Activated B cell treated with CpG ODN at 0.5 μM for 24 hours (primary cell): ENCODE results near the gene BPTF. TPM values are rescaled to one million over a fixed set of nuclear protein-coding genes. Genes with fewer than 3 reads are reported as not detected.
"Not testable (repeated sequence)": the region's sequence is repeated elsewhere in the genome, so short reads cannot be mapped to it uniquely, and the experiment has no call there.

Experiments used
- ATAC-seq: fragments of 200-7000 bp; cut with Tn5 transposase; one replicate; pipeline ENCODE4 v1.10.0; 2021; ENCODE audit warnings: low read depth, mild to moderate bottlenecking, moderate library complexity
- CTCF ChIA-PET: fragments of 350-600 bp; sonication (Branson Sonifier 250); formaldehyde crosslinking; loops from one replicate; lab custom pipeline; 2021; ENCODE audit warnings: antibody characterized with exemption; lab: Charles Lee
- POLR2A ChIA-PET: fragments of 350-600 bp; sonication (Branson Sonifier 250); formaldehyde crosslinking; loops from one replicate; lab custom pipeline; 2021; ENCODE audit warnings: antibody characterized with exemption; lab: Charles Lee
- DNase-seq: peaks from one replicate; pipeline ENCODE4 v3.0.0; 2022
- H3K27ac Mint-ChIP-seq: one replicate; pipeline ENCODE4 v1.8.0; 2020; ENCODE audit warnings: mixed read lengths
- H3K27me3 Mint-ChIP-seq: one replicate; pipeline ENCODE4 v1.8.0; 2021; ENCODE audit warnings: mixed read lengths
- H3K36me3 Mint-ChIP-seq: one replicate; pipeline ENCODE4 v1.8.0; 2021; ENCODE audit warnings: low read depth, mixed read lengths
- H3K4me1 Mint-ChIP-seq: one replicate; pipeline ENCODE4 v1.8.0; 2021; ENCODE audit warnings: mixed read lengths
- H3K4me3 Mint-ChIP-seq: one replicate; pipeline ENCODE4 v1.8.0; 2020; ENCODE audit warnings: mild to moderate bottlenecking, mixed read lengths
- H3K9me3 Mint-ChIP-seq: one replicate; pipeline ENCODE4 v1.8.0; 2020; ENCODE audit warnings: mixed read lengths
- intact Hi-C: fragments of 100-400 bp; cut with micrococcal nuclease; formaldehyde crosslinking; loops from one replicate; pipeline ENCODE4 v1.15.1; 2024
- total RNA-seq: library from RNA; stranded (reverse); gene quantifications from 2 replicates; pipeline ENCODE4 v1.2.3, GENCODE V29; 2022
- TF ChIP-seq, protein P1 (sequence below): fragments of 200-600 bp; IDR thresholded peaks from one replicate; pipeline ENCODE4 v1.8.0; 2022; ENCODE audit warnings: antibody characterized with exemption, mild to moderate bottlenecking

BPTF gene
- total RNA-seq, 1 donor from 2014 or later = 174 TPM

DNA sequence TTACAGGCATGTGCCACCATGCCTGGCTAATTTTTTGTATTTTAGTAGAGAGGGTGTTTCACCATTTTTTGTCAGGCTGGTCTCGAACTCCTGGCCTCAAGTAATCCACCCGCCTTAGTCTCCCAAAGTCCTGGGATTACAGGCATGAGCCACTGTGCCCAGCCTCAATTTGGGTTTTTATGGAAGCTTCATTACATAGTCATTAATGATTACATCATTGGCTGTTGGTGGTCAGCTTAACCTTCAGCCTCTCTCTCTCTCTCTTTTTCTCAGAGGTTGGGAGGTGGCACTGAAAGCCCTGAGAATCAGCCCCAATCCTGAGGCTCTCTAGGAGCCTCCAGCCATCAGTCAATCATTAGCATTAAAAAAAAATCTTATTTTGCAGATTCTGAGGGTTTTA is 125.6 kb downstream of the BPTF start:
- ATAC-seq (no peak), DNase-seq (no peak)
- Mint-ChIP-seq H3K4me3 (no peak overlapping the region), H3K27ac (no peak overlapping the region), H3K9me3 (no peaks in the 10 kb centered on the region), H3K36me3 (peaks cover 74% of the 10 kb centered on the region), H3K4me1 (no peaks in the 10 kb centered on the region), H3K27me3 (no peaks in the 10 kb centered on the region)
- TF ChIP-seq, protein P1, sequence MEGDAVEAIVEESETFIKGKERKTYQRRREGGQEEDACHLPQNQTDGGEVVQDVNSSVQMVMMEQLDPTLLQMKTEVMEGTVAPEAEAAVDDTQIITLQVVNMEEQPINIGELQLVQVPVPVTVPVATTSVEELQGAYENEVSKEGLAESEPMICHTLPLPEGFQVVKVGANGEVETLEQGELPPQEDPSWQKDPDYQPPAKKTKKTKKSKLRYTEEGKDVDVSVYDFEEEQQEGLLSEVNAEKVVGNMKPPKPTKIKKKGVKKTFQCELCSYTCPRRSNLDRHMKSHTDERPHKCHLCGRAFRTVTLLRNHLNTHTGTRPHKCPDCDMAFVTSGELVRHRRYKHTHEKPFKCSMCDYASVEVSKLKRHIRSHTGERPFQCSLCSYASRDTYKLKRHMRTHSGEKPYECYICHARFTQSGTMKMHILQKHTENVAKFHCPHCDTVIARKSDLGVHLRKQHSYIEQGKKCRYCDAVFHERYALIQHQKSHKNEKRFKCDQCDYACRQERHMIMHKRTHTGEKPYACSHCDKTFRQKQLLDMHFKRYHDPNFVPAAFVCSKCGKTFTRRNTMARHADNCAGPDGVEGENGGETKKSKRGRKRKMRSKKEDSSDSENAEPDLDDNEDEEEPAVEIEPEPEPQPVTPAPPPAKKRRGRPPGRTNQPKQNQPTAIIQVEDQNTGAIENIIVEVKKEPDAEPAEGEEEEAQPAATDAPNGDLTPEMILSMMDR = no peak
- ChIA-PET POLR2A (no interaction called here), CTCF (no interaction called here)
- intact Hi-C loops = no loop called here

DNA sequence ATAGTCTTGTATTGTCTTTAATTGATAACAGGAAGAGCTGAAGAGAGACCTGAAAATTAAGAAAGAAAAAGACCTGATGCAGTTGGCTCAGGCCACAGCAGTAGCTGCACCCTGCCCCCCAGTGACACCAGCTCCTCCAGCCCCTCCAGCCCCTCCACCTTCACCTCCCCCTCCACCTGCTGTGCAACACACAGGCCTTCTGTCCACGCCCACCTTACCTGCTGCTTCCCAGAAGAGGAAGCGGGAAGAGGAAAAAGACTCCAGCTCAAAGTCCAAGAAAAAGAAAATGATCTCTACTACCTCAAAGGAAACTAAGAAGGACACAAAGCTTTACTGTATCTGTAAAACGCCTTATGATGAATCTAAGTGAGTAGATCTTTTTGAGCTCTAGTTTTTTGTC is 134.2 kb downstream of the BPTF start:
- Mint-ChIP-seq H3K4me3 (no peak overlapping the region), H3K27ac (no peak overlapping the region), H3K4me1 (peaks cover 3% of the 10 kb centered on the region), H3K27me3 (no peaks in the 10 kb centered on the region), H3K9me3 (no peaks in the 10 kb centered on the region), H3K36me3 (peaks cover 62% of the 10 kb centered on the region)
- ChIA-PET POLR2A (no interaction called here), CTCF (interaction anchor here (1.2 to 1.6 kb wide), 4 partner anchors 17 to 506 kb away, joined by 3 to 5 read pairs (median 4); partner anchors contain the start of gene WIPI1)
- intact Hi-C loops = no loop called here
- ATAC-seq = no peak
- TF ChIP-seq, protein P1 = no peak
- no peak for DNase-seq

DNA sequence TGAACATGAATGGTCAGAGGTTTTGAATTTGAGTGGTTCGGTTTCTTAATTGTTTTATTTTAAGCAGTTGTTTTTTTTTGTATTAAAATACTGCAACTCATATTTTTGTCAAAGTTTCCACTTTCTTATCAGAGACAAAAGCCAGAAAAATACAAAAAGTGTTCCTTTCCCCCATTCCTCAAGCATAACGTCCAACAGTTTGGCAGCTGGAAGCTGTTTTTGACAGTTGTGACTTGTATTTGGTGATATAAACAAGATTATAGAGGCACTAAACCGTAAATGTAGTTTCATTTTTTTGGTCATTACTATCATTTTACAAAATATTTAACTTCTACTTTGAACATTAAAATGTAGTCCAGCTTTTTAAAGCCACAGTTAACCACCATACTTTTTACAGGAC is 135.0 kb downstream of the BPTF start:
- H3K9me3 Mint-ChIP-seq, H3K4me3 Mint-ChIP-seq, H3K4me1 Mint-ChIP-seq, H3K27ac Mint-ChIP-seq, H3K27me3 Mint-ChIP-seq, DNase-seq, ATAC-seq, POLR2A ChIA-PET: not testable (repeated sequence)
- CTCF ChIA-PET = interaction anchor here (1.2 to 1.6 kb wide), 4 partner anchors 18 to 505 kb away, joined by 3 to 5 read pairs (median 4); partner anchors contain the start of gene WIPI1
- intact Hi-C loops = loop anchor here (5.0 kb wide), 1 partner anchor 77 kb away; the partner anchor contains the start of gene KPNA2
- H3K36me3 Mint-ChIP-seq = peaks cover 62% of the 10 kb centered on the region

DNA sequence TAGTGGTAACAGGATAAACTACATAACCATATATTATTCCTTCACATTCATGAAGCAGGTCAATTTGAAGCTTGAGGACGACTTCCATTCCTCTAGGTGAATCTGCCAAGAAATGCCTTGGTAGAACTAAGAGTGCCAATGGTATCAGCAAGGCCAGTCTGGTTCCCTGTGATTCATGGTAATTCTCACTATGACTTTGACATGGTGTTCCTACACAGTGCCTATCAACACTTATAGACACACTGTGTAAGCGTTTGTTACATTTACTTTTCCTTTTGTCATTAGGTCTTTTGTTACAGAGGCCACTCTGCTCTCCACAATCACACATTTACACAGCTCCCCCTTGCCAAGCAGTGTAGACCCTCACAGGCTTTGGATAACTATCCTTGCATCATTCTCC is 136.9 kb downstream of the BPTF start:
- H3K27me3 Mint-ChIP-seq, H3K9me3 Mint-ChIP-seq, ATAC-seq, DNase-seq, H3K4me3 Mint-ChIP-seq, H3K4me1 Mint-ChIP-seq, POLR2A ChIA-PET: not testable (repeated sequence)
- Mint-ChIP-seq H3K36me3 (peaks cover 72% of the 10 kb centered on the region), H3K27ac (peak overlapping the region; percentile 64)
- intact Hi-C loops = loop anchor here (2.0 to 5.0 kb wide), 2 partner anchors 75 to 1285 kb away; partner anchors contain the start of gene KPNA2
- CTCF ChIA-PET = interaction anchor here (0.8 to 2.6 kb wide), 3 partner anchors 34 to 497 kb away, joined by 3 to 10 read pairs (median 3); partner anchors contain the start of gene C17orf58

DNA sequence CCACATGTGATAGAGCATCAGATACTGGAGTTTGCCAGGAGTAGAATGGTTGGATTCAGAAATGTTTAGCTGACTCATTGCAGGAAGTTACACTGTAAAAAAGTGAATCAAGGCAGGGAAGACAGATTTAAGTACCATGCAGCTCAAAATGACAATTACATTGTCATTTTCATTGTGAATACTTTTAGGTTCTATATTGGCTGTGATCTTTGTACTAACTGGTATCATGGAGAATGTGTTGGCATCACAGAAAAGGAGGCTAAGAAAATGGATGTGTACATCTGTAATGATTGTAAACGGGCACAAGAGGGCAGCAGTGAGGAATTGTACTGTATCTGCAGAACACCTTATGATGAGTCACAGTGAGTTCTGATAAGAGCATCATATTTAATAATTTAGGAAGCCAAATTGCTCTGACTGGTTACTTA is 137.9 kb downstream of the BPTF start:
- CTCF ChIA-PET = interaction anchor here (0.9 to 2.6 kb wide), 3 partner anchors 50 to 499 kb away, joined by 3 to 10 read pairs (median 5); no protein-coding TSS in a partner anchor
- intact Hi-C loops = loop anchor here (1.0 to 5.0 kb wide), 5 partner anchors 48 to 1284 kb away; partner anchors contain the start of gene KPNA2
- H3K4me1 Mint-ChIP-seq, H3K27me3 Mint-ChIP-seq, H3K4me3 Mint-ChIP-seq, H3K9me3 Mint-ChIP-seq, POLR2A ChIA-PET, DNase-seq: not testable (repeated sequence)
- H3K27ac Mint-ChIP-seq = peak overlapping the region; percentile 21
- ATAC-seq = peak; percentile 99
- peaks cover 74% of the 10 kb centered on the region for H3K36me3 Mint-ChIP-seq

DNA sequence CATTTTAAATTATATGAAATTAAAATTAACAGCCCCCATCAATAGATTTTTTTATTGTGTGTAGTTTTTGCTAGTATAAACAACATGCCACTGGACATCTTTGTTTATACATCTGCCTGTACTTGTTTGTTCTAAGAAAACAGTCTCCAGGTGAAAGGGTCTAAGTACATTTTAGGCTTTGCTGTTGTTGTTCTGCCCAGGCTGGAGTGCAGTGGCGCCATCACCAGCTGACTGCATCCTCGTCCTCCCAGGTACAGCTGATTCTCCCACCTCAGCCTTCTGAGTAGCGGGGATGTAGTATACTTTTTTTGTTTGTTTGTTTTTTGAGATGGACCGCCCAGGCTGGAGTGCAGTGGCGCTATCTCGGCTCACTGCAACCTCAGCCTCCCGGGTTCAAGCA is 145.5 kb downstream of the BPTF start:
- TF ChIP-seq, protein P1 = no peak
- POLR2A ChIA-PET = no interaction called here
- Mint-ChIP-seq H3K9me3 (no peaks in the 10 kb centered on the region), H3K36me3 (peaks cover 58% of the 10 kb centered on the region), H3K4me1 (no peaks in the 10 kb centered on the region), H3K27me3 (no peaks in the 10 kb centered on the region), H3K27ac (no peak overlapping the region), H3K4me3 (no peak overlapping the region)
- intact Hi-C loops = no loop called here
- CTCF ChIA-PET = no interaction called here
- ATAC-seq (no peak), DNase-seq (no peak)
